Frontal cortex (tissue), 4 donors: Measurements from ENCODE around the gene TOP2B. TPM values are rescaled to one million over a fixed set of nuclear protein-coding genes. Genes with fewer than 3 reads are reported as not detected.

Experiments used
- DNase-seq, 2 donors: peaks; one replicate each; pipeline ENCODE4 v3.0.0; 2012; ENCODE audit warnings: low spot score in 2 of 2
- FAIRE-seq: peaks from 2 replicates; lab custom pipeline; 2012; peaks lifted over from hg19 to GRCh38; lab: Jason Lieb, UNC
- total RNA-seq: library from RNA; depleted of rRNA; stranded (reverse); fragments of >200 nt; gene quantifications from one replicate; pipeline ENCODE4 v1.2.3, GENCODE V29; 2014
- donor health status: control.
- donor health status: control.
- donor health status: control.

TOP2B gene
- 423 TPM for total RNA-seq

- FAIRE-seq = peak; percentile 64
- peak; percentile 91 to 94 for DNase-seq
Measured at GRCh38 chr3:25664812-25665314, at the start of gene TOP2B. Gene TOP2B (minus strand): TSS chr3:25664907. CDS start chr3:25664297, 610 bp downstream.

GRCh38 chr3:25713341-25713985 lies 48.8 kb upstream of the TOP2B start:
- FAIRE-seq (no peak), DNase-seq (no peak)

GRCh38 chr3:25711090-25711489 lies 46.4 kb upstream of the TOP2B start:
- FAIRE-seq (no peak), DNase-seq (no peak)

GRCh38 chr3:25708036-25708435 lies 43.3 kb upstream of the TOP2B start:
- FAIRE-seq (no peak), DNase-seq (no peak)

- no peak for FAIRE-seq
- no peak for DNase-seq
Measured at GRCh38 chr3:25707268-25707926, 42.7 kb upstream of the TOP2B start.

- FAIRE-seq (no peak), DNase-seq (no peak)
Measured at GRCh38 chr3:25706213-25706612, 41.5 kb upstream of the TOP2B start.

GRCh38 chr3:25697553-25697952 lies 32.8 kb upstream of the TOP2B start:
- no peak for FAIRE-seq
- no peak for DNase-seq

- no peak for FAIRE-seq
- DNase-seq = no peak
Measured at GRCh38 chr3:25695731-25696420, 31.2 kb upstream of the TOP2B start.

- DNase-seq (no peak), FAIRE-seq (no peak)
Measured at GRCh38 chr3:25693238-25693637, 28.5 kb upstream of the TOP2B start.

- DNase-seq = no peak
- no peak for FAIRE-seq
Measured at GRCh38 chr3:25692341-25692740, 27.6 kb upstream of the TOP2B start.

GRCh38 chr3:25690768-25691533 lies 26.2 kb upstream of the TOP2B start:
- FAIRE-seq (no peak), DNase-seq (no peak)

- DNase-seq = no peak
- no peak for FAIRE-seq
Measured at GRCh38 chr3:25689226-25689625, 24.5 kb upstream of the TOP2B start.

- FAIRE-seq = no peak
Measured at GRCh38 chr3:25687742-25688141, 23.0 kb upstream of the TOP2B start.

GRCh38 chr3:25686766-25687165 lies 22.1 kb upstream of the TOP2B start:
- FAIRE-seq (no peak), DNase-seq (no peak)

More at GRCh38 chr3:25687742-25688141, 23.0 kb upstream of the TOP2B start:
- DNase-seq = no peak

- FAIRE-seq = no peak
Measured at GRCh38 chr3:25683882-25684281, 19.2 kb upstream of the TOP2B start.

GRCh38 chr3:25683410-25683809 lies 18.7 kb upstream of the TOP2B start:
- DNase-seq (no peak), FAIRE-seq (no peak)

More at GRCh38 chr3:25683882-25684281, 19.2 kb upstream of the TOP2B start:
- no peak for DNase-seq

GRCh38 chr3:25679642-25680302 lies 15.1 kb upstream of the TOP2B start:
- FAIRE-seq (no peak), DNase-seq (no peak)

GRCh38 chr3:25679166-25679565 lies 14.5 kb upstream of the TOP2B start:
- FAIRE-seq (no peak), DNase-seq (peak in 1 of 2 donors; percentile 52)

GRCh38 chr3:25678581-25678980 lies 13.9 kb upstream of the TOP2B start:
- FAIRE-seq = no peak
- DNase-seq = no peak

- no peak for FAIRE-seq
Measured at GRCh38 chr3:25677121-25677520, 12.4 kb upstream of the TOP2B start.

More at GRCh38 chr3:25677121-25677520, 12.4 kb upstream of the TOP2B start:
- DNase-seq = no peak
